Left renal cortex interstitium (tissue), 4 donors: ENCODE results near the gene HNRNPLL. TPM values are rescaled to one million over a fixed set of nuclear protein-coding genes. Genes with fewer than 3 reads are reported as not detected.

Experiments
- polyA plus RNA-seq, 4 donors: library from polyadenylated mRNA; unstranded; fragments of 120-200 nt; gene quantifications; one replicate each; pipeline ENCODE4 v1.2.1, GENCODE V29; 2013; ENCODE audit not compliant: insufficient read length in 4 of 4

The HNRNPLL gene
- polyA plus RNA-seq, 4 donors, result 71.9 to 81.9 (median 74.5) TPM

Other genes starting within 250 kb of the HNRNPLL start
- 10 to 100 TPM; 53.5 to 76.0 (median 63.7) TPM for gene ATL2, start 225.7 kb downstream of the HNRNPLL start, polyA plus RNA-seq
- gene GALM, start 63.2 kb upstream of the HNRNPLL start, polyA plus RNA-seq, result 10 to 100 TPM; 44.8 to 59.6 (median 55.2) TPM
- gene SRSF7, start 148.4 kb upstream of the HNRNPLL start, polyA plus RNA-seq, result 100 to 1,000 TPM; 209 to 259 (median 233) TPM
- 10 to 100 TPM; 20.9 to 26.3 (median 21.1) TPM for gene GEMIN6, start 175.3 kb upstream of the HNRNPLL start, polyA plus RNA-seq